H1 (cell line): ENCODE measurements around the gene ZNF70. TPM values are rescaled to one million over a fixed set of nuclear protein-coding genes. Genes with fewer than 3 reads are reported as not detected.

ENCODE experiments used
- CHD7 ChIP-seq: fragments of 300-600 bp; sonication (generic); IDR thresholded peaks from 2 replicates; pipeline ENCODE4 v1.7.1; 2012; ENCODE audit warnings: low read length, moderate library complexity, mild to moderate bottlenecking, inconsistent platforms; ENCODE audit not compliant: insufficient replicate concordance
- FOSL1 ChIP-seq: IDR thresholded peaks from 2 replicates; pipeline ENCODE4 v1.6.1; 2011; ENCODE audit warnings: mild to moderate bottlenecking, low read depth, low read length, moderate library complexity; ENCODE audit not compliant: insufficient read depth
- MAX ChIP-seq: IDR thresholded peaks from 2 replicates; pipeline ENCODE4 v1.6.1; 2012; ENCODE audit warnings: inconsistent platforms
- ZNF274 ChIP-seq: IDR thresholded peaks from 2 replicates; pipeline ENCODE4 v1.7.0; 2012; ENCODE audit warnings: low read length, borderline replicate concordance; ENCODE audit errors: extremely low read depth
- polyA plus RNA-seq, 7 experiments: library from polyadenylated mRNA; depleted of rRNA in 3 of 7; stranded (reverse) in 5 of 7; unstranded in 2 of 7; fragments of >200 nt in 5 of 7; fragments of 200-250 nt in 2 of 7; gene quantifications; 1 replicate in 5 of 7; 2 replicates in 1 of 7; 4 replicates in 1 of 7; pipeline versions ENCODE4 v1.2.1 to v1.2.3, GENCODE V29; 2011 to 2013; ENCODE audit warnings: missing spikeins in 2 of 7, mixed read lengths in 2 of 7
- total RNA-seq: library from RNA; stranded (reverse); fragmentation: NEBNext Ultra II Directional; extraction: Animal tissue kit (Norgen Biotek cat#: 25700); gene quantifications from 2 replicates; pipeline ENCODE4 v1.2.1, GENCODE V29; 2021

The ZNF70 gene
- total and polyA plus RNA-seq, 2 of the 8 experiments (the other 6 are each of a cell fraction or from before 2014, with no cell fraction given): 1.1 to 2.6 TPM

GRCh38 chr22:23781065-23781464, 30.2 kb upstream of the ZNF70 start (continued):
- no peak for TF ChIP-seq CHD7
- no peak for TF ChIP-seq FOSL1
- no peak for TF ChIP-seq MAX
- no peak for TF ChIP-seq ZNF274
